HG02885 (cell line): Measurements from ENCODE around the gene DUT.
A peak's percentile ranks its signal among the peaks of the same experiment; 100 is the strongest.
"Not testable (repeated sequence)": the region's sequence is repeated elsewhere in the genome, so short reads cannot be mapped to it uniquely, and the experiment has no call there.

Source experiments
- ATAC-seq: cut with Tn5 transposase; IDR thresholded peaks from one replicate; pipeline ENCODE4 v1.9.1; 2021; ENCODE audit warnings: mild to moderate bottlenecking; ENCODE audit not compliant: unreplicated experiment, poor library complexity

DUT gene

GRCh38 chr15:48325400-48325799, 5.8 kb upstream of the DUT start:
- peak; percentile 52 for ATAC-seq

- not testable (repeated sequence) for ATAC-seq
These were observed 5.0 kb upstream of the DUT start for GRCh38 chr15:48326180-48326579.

- ATAC-seq, result no peak
These were observed 984 bp upstream of the DUT start for GRCh38 chr15:48330105-48330785.

- ATAC-seq, result peak; percentile 55
These were observed 790 bp downstream of the DUT start for GRCh38 chr15:48331796-48332641.

- no peak for ATAC-seq
These were observed 1.4 kb downstream of the DUT start for GRCh38 chr15:48332642-48333034.

- no peak for ATAC-seq
These were observed 2.3 kb downstream of the DUT start for GRCh38 chr15:48333540-48333939.

- no peak for ATAC-seq
These were observed 3.0 kb downstream of the DUT start for GRCh38 chr15:48334260-48334659.

GRCh38 chr15:48336940-48337339, 5.7 kb downstream of the DUT start:
- ATAC-seq, result peak; percentile 32

- no peak for ATAC-seq
These were observed 6.4 kb downstream of the DUT start for GRCh38 chr15:48337607-48338006.

- no peak for ATAC-seq
These were observed 8.9 kb downstream of the DUT start for GRCh38 chr15:48340111-48340510.

GRCh38 chr15:48343865-48344264, 12.6 kb downstream of the DUT start:
- ATAC-seq, result no peak

- no peak for ATAC-seq
These were observed 14.3 kb downstream of the DUT start for GRCh38 chr15:48345516-48345915.

GRCh38 chr15:48352474-48353072, 21.3 kb downstream of the DUT start:
- peak; percentile 93 for ATAC-seq

GRCh38 chr15:48354694-48355303, 23.6 kb downstream of the DUT start:
- no peak for ATAC-seq

- ATAC-seq, result no peak
These were observed 24.1 kb downstream of the DUT start for GRCh38 chr15:48355377-48355776.

GRCh38 chr15:48358229-48359152, 27.3 kb downstream of the DUT start:
- ATAC-seq, result peak; percentile 45

GRCh38 chr15:48360841-48361240, 29.6 kb downstream of the DUT start:
- ATAC-seq, result no peak

GRCh38 chr15:48361685-48362084, 30.5 kb downstream of the DUT start:
- no peak for ATAC-seq

GRCh38 chr15:48363474-48363873, 32.2 kb downstream of the DUT start:
- no peak for ATAC-seq

- no peak for ATAC-seq
These were observed 34.3 kb downstream of the DUT start for GRCh38 chr15:48365575-48365974.
